Activated T-cell treated with anti-CD3 and anti-CD28 coated beads, Interleukin-2, amount 50 U/mL, for 24 hours (primary cell): ENCODE measurements around the gene PROM1.

Experiments used
- DNase-seq: peaks from one replicate; pipeline ENCODE4 v3.0.0-alpha.2; 2020
- H3K27ac Mint-ChIP-seq: 2 replicates; pipeline ENCODE4 v1.8.0; 2020; ENCODE audit warnings: mild to moderate bottlenecking, mixed read lengths
- H3K27me3 Mint-ChIP-seq: 2 replicates; pipeline ENCODE4 v1.8.0; 2020; ENCODE audit warnings: mixed read lengths
- H3K36me3 Mint-ChIP-seq: 2 replicates; pipeline ENCODE4 v1.8.0; 2020; ENCODE audit warnings: low read depth, mixed read lengths
- H3K4me1 Mint-ChIP-seq: 2 replicates; pipeline ENCODE4 v1.8.0; 2020; ENCODE audit warnings: low read depth, mixed read lengths
- H3K4me3 Mint-ChIP-seq: 2 replicates; pipeline ENCODE4 v1.8.0; 2020; ENCODE audit warnings: mild to moderate bottlenecking, moderate library complexity, mixed read lengths
- H3K9me3 Mint-ChIP-seq: 2 replicates; pipeline ENCODE4 v1.8.0; 2020; ENCODE audit warnings: mixed read lengths

PROM1 gene, protein sequence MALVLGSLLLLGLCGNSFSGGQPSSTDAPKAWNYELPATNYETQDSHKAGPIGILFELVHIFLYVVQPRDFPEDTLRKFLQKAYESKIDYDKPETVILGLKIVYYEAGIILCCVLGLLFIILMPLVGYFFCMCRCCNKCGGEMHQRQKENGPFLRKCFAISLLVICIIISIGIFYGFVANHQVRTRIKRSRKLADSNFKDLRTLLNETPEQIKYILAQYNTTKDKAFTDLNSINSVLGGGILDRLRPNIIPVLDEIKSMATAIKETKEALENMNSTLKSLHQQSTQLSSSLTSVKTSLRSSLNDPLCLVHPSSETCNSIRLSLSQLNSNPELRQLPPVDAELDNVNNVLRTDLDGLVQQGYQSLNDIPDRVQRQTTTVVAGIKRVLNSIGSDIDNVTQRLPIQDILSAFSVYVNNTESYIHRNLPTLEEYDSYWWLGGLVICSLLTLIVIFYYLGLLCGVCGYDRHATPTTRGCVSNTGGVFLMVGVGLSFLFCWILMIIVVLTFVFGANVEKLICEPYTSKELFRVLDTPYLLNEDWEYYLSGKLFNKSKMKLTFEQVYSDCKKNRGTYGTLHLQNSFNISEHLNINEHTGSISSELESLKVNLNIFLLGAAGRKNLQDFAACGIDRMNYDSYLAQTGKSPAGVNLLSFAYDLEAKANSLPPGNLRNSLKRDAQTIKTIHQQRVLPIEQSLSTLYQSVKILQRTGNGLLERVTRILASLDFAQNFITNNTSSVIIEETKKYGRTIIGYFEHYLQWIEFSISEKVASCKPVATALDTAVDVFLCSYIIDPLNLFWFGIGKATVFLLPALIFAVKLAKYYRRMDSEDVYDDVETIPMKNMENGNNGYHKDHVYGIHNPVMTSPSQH

DNA sequence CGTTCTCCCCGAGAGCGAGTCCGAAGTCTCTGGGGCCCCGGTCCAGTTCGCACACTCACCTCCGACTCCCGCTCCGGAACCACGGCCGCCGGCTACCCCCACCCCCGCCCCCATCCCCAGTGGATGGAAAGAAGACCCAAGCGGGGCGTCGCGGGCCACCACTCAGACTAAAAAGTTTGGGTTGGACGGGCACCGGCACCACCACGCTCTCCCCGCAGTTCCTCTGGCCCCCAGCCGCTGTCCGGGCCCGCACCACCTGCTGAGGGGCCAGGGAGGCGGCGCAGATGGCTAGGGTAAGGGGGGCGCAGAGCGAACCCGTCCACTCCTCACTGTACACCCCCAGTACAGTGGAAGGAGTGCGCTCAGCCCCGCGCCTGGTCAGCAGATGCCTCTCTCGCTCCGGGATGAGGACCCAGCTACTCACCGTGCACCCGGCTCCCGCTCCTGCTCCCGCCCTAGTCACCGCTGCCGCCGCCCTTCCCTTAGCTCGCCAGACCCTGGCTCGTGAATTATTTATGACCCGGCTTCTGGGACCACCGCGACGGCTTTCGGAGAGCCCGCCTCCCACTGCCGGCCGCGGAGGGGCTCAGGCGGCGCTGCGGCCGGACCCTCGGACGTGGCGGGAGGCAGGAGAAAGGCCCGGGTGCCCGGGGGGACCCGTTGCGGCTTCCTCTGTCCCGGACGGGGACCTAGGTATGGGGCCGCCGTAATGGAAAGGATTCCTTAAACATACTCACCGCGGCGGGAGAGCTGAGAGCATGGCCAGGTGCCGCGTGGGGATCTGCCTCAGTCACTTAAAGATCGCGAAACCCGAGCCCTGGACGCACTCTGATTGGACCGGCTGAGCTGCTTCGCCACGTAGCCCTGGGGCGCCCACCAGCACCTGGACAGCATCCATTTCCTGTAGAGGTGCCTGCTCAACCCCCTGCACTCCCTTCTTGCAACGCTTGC, at the start of gene PROM1:
PROM1 (minus strand) TSS at position 783 of the 951 bp plus-strand sequence. CDS start 8,117 bp downstream, outside the sequence.
- DNase-seq, result peak; percentile 35
- no peaks in the 10 kb centered on the region for H3K9me3 Mint-ChIP-seq
- H3K36me3 Mint-ChIP-seq, result no peaks in the 10 kb centered on the region
- H3K27me3 Mint-ChIP-seq, result peaks cover 87% of the 10 kb centered on the region
- H3K4me1 Mint-ChIP-seq, result peaks cover 26% of the 10 kb centered on the region
- no peak within 1 kb of the TSS for H3K27ac Mint-ChIP-seq
- peak within 1 kb of the TSS; percentile 71 for H3K4me3 Mint-ChIP-seq

- Mint-ChIP-seq H3K36me3 (no peaks in the 10 kb centered on the region), H3K9me3 (peaks cover 2% of the 10 kb centered on the region), H3K27ac (no peak overlapping the region), H3K4me1 (no peaks in the 10 kb centered on the region), H3K4me3 (no peak overlapping the region), H3K27me3 (peaks cover 22% of the 10 kb centered on the region)
- DNase-seq, result no peak
Measured at GRCh38 chr4:16133406-16133805, 49.6 kb upstream of the PROM1 start.

GRCh38 chr4:16131293-16131692, 47.5 kb upstream of the PROM1 start:
- DNase-seq, result no peak
- H3K36me3 Mint-ChIP-seq, result no peaks in the 10 kb centered on the region
- H3K27me3 Mint-ChIP-seq, result peaks cover 16% of the 10 kb centered on the region
- H3K27ac Mint-ChIP-seq, result no peak overlapping the region
- no peak overlapping the region for H3K4me3 Mint-ChIP-seq
- peaks cover 2% of the 10 kb centered on the region for H3K9me3 Mint-ChIP-seq
- no peaks in the 10 kb centered on the region for H3K4me1 Mint-ChIP-seq

- no peaks in the 10 kb centered on the region for H3K4me1 Mint-ChIP-seq
- no peak for DNase-seq
- no peak overlapping the region for H3K4me3 Mint-ChIP-seq
- H3K36me3 Mint-ChIP-seq, result no peaks in the 10 kb centered on the region
- H3K27ac Mint-ChIP-seq, result no peak overlapping the region
- H3K9me3 Mint-ChIP-seq, result no peaks in the 10 kb centered on the region
- H3K27me3 Mint-ChIP-seq, result peaks cover 1% of the 10 kb centered on the region
Measured at GRCh38 chr4:16129336-16129735, 45.5 kb upstream of the PROM1 start.

DNA sequence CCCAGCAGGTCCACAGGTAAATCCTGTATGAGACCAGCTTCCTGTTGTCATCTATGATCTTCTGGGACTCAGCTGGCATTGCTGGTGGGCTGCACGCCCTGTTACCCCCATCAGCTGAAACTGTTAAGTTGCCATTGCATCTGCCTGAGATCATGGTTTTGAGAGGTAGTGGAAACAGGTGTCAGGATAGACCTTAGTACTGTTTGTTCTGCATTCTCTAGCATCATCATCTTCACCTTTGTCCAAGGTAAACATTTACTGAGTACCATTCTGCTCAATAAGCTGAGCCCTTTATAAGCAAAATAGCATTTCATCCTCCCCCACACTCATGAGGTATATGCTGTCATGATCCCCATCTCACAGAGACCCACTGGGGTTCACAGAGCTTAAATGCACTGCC, 42.9 kb upstream of the PROM1 start:
- no peaks in the 10 kb centered on the region for H3K27me3 Mint-ChIP-seq
- H3K36me3 Mint-ChIP-seq, result no peaks in the 10 kb centered on the region
- H3K4me1 Mint-ChIP-seq, result peaks cover 21% of the 10 kb centered on the region
- no peak for DNase-seq
- no peak overlapping the region for H3K4me3 Mint-ChIP-seq
- no peak overlapping the region for H3K27ac Mint-ChIP-seq
- no peaks in the 10 kb centered on the region for H3K9me3 Mint-ChIP-seq

- no peaks in the 10 kb centered on the region for H3K27me3 Mint-ChIP-seq
- H3K4me3 Mint-ChIP-seq, result no peak overlapping the region
- H3K9me3 Mint-ChIP-seq, result no peaks in the 10 kb centered on the region
- H3K4me1 Mint-ChIP-seq, result peaks cover 21% of the 10 kb centered on the region
- DNase-seq, result no peak
- no peaks in the 10 kb centered on the region for H3K36me3 Mint-ChIP-seq
- no peak overlapping the region for H3K27ac Mint-ChIP-seq
Measured at GRCh38 chr4:16125571-16126445, 42.0 kb upstream of the PROM1 start.

DNA sequence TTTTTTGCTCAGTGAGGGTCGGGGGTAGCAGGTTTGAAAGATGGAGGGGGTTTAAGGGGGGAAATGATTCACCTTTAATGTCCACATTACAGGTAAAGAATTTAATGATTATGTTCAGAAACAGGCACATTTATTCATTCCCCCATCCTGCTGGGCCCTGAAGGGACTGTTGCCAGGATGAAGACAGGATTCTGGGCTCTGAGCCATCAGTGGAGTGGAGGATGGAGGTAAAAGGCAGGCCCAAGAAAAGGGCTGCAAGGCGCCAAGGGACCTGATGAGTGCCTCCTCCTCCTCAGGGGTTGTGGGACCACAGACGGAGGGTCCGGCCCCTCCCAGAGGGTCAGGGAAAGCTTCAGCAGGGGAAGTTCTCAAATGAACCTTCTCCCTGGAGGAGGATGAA, 40.4 kb upstream of the PROM1 start:
- Mint-ChIP-seq H3K9me3 (no peaks in the 10 kb centered on the region), H3K27ac (no peak overlapping the region), H3K4me1 (peaks cover 21% of the 10 kb centered on the region), H3K27me3 (no peaks in the 10 kb centered on the region), H3K4me3 (no peak overlapping the region), H3K36me3 (no peaks in the 10 kb centered on the region)
- no peak for DNase-seq

DNA sequence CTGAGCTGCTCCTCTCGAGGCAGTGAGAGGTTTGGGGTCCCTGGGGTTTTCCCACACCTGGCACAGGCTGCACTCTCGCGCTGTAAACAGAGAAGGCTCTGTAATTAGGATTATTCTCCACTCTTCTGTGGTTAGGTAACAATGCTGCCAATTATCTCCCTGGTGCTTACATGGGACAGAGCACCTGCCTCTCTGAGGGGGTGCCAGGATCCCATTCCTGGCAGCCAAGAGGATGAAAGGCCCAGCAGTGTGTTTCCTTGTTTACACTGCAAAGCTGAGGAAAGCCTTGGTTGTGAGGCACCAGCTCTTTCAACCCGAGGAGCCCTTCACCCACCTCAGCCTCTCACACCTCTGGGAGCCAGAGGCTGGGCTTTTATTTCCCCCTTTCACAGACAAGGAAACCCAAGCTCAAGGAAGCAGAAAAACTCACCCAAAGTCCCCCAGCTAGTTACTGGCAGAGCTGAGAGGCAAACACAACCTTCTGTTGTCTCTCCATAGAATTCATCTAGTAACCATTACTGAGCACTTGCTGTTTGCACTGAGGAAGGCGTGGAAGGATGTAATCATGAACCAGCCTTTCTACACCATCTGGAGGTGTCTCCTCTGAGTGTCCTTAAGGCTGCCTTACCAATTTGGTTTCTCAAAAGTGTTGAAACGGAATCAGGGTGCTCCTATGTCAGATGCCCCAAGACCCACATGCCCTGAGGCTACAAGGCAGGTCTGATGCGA, 39.7 kb upstream of the PROM1 start:
- no peaks in the 10 kb centered on the region for H3K27me3 Mint-ChIP-seq
- H3K9me3 Mint-ChIP-seq, result no peaks in the 10 kb centered on the region
- H3K4me1 Mint-ChIP-seq, result peaks cover 21% of the 10 kb centered on the region

GRCh38 chr4:16122784-16123183, 39.0 kb upstream of the PROM1 start:
- DNase-seq, result no peak
- H3K9me3 Mint-ChIP-seq, result no peaks in the 10 kb centered on the region
- peaks cover 21% of the 10 kb centered on the region for H3K4me1 Mint-ChIP-seq
- H3K36me3 Mint-ChIP-seq, result no peaks in the 10 kb centered on the region
- no peak overlapping the region for H3K4me3 Mint-ChIP-seq
- no peaks in the 10 kb centered on the region for H3K27me3 Mint-ChIP-seq
- H3K27ac Mint-ChIP-seq, result peak overlapping the region; percentile 77

More for the DNA sequence above, 39.7 kb upstream of the PROM1 start:
- Mint-ChIP-seq H3K27ac (peak overlapping the region; percentile 77), H3K4me3 (no peak overlapping the region), H3K36me3 (no peaks in the 10 kb centered on the region)
- no peak for DNase-seq

GRCh38 chr4:16122308-16122711, 38.5 kb upstream of the PROM1 start:
- H3K36me3 Mint-ChIP-seq, result no peaks in the 10 kb centered on the region
- H3K9me3 Mint-ChIP-seq, result no peaks in the 10 kb centered on the region
- no peak overlapping the region for H3K4me3 Mint-ChIP-seq
- H3K27ac Mint-ChIP-seq, result peak overlapping the region; percentile 77
- no peaks in the 10 kb centered on the region for H3K27me3 Mint-ChIP-seq
- H3K4me1 Mint-ChIP-seq, result peaks cover 21% of the 10 kb centered on the region
- no peak for DNase-seq

DNA sequence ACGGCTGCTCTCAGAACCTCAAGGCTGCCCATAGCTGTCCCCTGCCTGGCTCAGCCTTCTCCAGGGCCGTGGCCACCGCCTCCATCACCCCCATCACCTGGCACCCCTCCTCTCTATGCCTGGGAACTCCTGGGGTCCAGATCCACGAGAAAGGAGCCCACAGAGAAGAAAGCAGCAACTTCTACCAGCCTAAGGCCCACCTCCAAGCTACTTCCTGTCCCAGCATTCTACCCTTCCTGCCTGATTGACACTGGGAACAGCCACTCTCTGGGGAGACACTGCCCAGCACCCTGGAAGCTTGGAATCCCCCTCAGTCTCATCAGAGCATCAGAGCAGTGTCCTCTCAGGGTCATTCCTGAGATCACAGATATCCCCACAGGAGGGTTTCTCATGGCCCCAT, 36.9 kb upstream of the PROM1 start:
- H3K27me3 Mint-ChIP-seq, result no peaks in the 10 kb centered on the region
- H3K9me3 Mint-ChIP-seq, result no peaks in the 10 kb centered on the region
- H3K36me3 Mint-ChIP-seq, result no peaks in the 10 kb centered on the region
- H3K4me3 Mint-ChIP-seq, result no peak overlapping the region
- peaks cover 21% of the 10 kb centered on the region for H3K4me1 Mint-ChIP-seq
- no peak overlapping the region for H3K27ac Mint-ChIP-seq
- no peak for DNase-seq

GRCh38 chr4:16119981-16120380, 36.2 kb upstream of the PROM1 start:
- H3K27ac Mint-ChIP-seq, result no peak overlapping the region
- H3K4me1 Mint-ChIP-seq, result peaks cover 21% of the 10 kb centered on the region
- no peaks in the 10 kb centered on the region for H3K27me3 Mint-ChIP-seq
- no peak for DNase-seq
- no peaks in the 10 kb centered on the region for H3K9me3 Mint-ChIP-seq
- no peak overlapping the region for H3K4me3 Mint-ChIP-seq
- no peaks in the 10 kb centered on the region for H3K36me3 Mint-ChIP-seq

DNA sequence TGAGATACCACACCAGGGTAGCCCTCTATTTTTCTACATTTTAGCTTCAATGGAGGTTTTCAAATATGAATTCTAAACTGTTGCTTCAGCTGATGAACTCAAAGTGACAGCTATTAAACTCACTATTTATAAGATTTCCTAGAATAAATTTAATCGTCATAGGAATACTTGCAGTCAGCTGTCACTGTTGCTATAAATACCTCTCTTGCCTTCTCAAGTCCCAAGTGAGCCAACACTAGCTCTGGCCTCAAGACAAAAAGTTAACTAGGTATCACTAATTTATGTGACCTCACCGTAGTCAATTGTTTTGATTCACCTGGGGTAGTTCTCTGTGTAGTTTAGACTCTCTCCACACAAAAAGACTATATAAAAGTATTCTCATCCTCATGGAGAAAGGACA, 34.3 kb upstream of the PROM1 start:
- no peaks in the 10 kb centered on the region for H3K9me3 Mint-ChIP-seq

More for the DNA sequence above, 34.3 kb upstream of the PROM1 start:
- Mint-ChIP-seq H3K36me3 (no peaks in the 10 kb centered on the region), H3K4me1 (peaks cover 13% of the 10 kb centered on the region), H3K27me3 (peaks cover 7% of the 10 kb centered on the region), H3K4me3 (no peak overlapping the region), H3K27ac (no peak overlapping the region)
- no peak for DNase-seq
